A549 (cell line): ENCODE data around the gene OPCML.

Experiments
- CHD4 ChIP-seq: fragments of 200-600 bp; sonication (generic); IDR thresholded peaks from 2 replicates; pipeline ENCODE4 v1.6.1; 2016; ENCODE audit warnings: antibody characterized with exemption, mild to moderate bottlenecking, borderline replicate concordance
- CTCF ChIP-seq: fragments of >200 bp; sonication (Bioruptor Twin); formaldehyde crosslinking; IDR thresholded peaks from 3 replicates; pipeline ENCODE4 v1.5.1; 2016
- EP300 ChIP-seq, 2 experiments: fragments of >200 bp; sonication (Bioruptor Twin); formaldehyde crosslinking; IDR thresholded peaks; 2 replicates in 1 of 2; 3 replicates in 1 of 2; pipeline ENCODE4 v1.6.1; 2016 to 2017
- REST ChIP-seq: fragments of 200-600 bp; sonication (generic); IDR thresholded peaks from 2 replicates; pipeline ENCODE4 v1.6.1; 2016; ENCODE audit warnings: antibody characterized with exemption, mild to moderate bottlenecking, moderate library complexity

- TF ChIP-seq CHD4 = no peak
- no peak for TF ChIP-seq REST
- no peak for TF ChIP-seq EP300 (IDR thresholded peaks at IDR 0.05)
- TF ChIP-seq CTCF = no peak
Measured at GRCh38 chr11:132590554-132590953, 941.7 kb downstream of the OPCML start.
